ENCODE measurements around the gene GAMT.

GRCh38 chr19:1401889-1402217 is 511 bp upstream of the GAMT start:
- no peak for TF ChIP-seq CTCF (IDR thresholded peaks at IDR 0.05; ENCODE audit: low read depth, low read length)
- no peak for TF ChIP-seq POLR2A (IDR thresholded peaks at IDR 0.05; ENCODE audit: extremely low read depth, insufficient read length)

Measured in NB4 (cell line).